ENCODE measurements around the gene GULP1. TPM values are rescaled to one million over a fixed set of nuclear protein-coding genes. Genes with fewer than 3 reads are reported as not detected.
"Not testable (repeated sequence)": the region's sequence is repeated elsewhere in the genome, so short reads cannot be mapped to it uniquely, and the experiment has no call there.

Gene GULP1
- total RNA-seq, 1 donor from 2014 or later = 95.5 TPM

GRCh38 chr2:188534875-188535274 is 243.2 kb downstream of the GULP1 start:
- H3K27me3 ChIP-seq (ENCODE audit: control insufficient read depth, insufficient read depth, low read length) = no peaks in the 10 kb centered on the region
- H3K4me3 ChIP-seq (ENCODE audit: low read depth, low read length) = no peak overlapping the region
- DNase-seq (ENCODE audit: low read depth) = no peak
- H3K36me3 ChIP-seq (ENCODE audit: control insufficient read depth, insufficient read depth, low read length) = peaks cover under 1% of the 10 kb centered on the region
- no peak for TF ChIP-seq CTCF (IDR thresholded peaks at IDR 0.05; ENCODE audit: insufficient read depth, low read length, poor library complexity, severe bottlenecking)

GRCh38 chr2:188551671-188552070 is 260.0 kb downstream of the GULP1 start:
- no peak for DNase-seq (ENCODE audit: low read depth)
- no peak for TF ChIP-seq CTCF (IDR thresholded peaks at IDR 0.05; ENCODE audit: insufficient read depth, low read length, poor library complexity, severe bottlenecking)
- no peaks in the 10 kb centered on the region for H3K36me3 ChIP-seq (ENCODE audit: control insufficient read depth, insufficient read depth, low read length)
- no peaks in the 10 kb centered on the region for H3K27me3 ChIP-seq (ENCODE audit: control insufficient read depth, insufficient read depth, low read length)
- no peak overlapping the region for H3K4me3 ChIP-seq (ENCODE audit: low read depth, low read length)

- H3K36me3 ChIP-seq (ENCODE audit: control insufficient read depth, insufficient read depth, low read length) = no peaks in the 10 kb centered on the region
- no peaks in the 10 kb centered on the region for H3K27me3 ChIP-seq (ENCODE audit: control insufficient read depth, insufficient read depth, low read length)
- DNase-seq (ENCODE audit: low read depth) = no peak
- H3K4me3 ChIP-seq (ENCODE audit: low read depth, low read length) = no peak overlapping the region
- no peak for TF ChIP-seq CTCF (IDR thresholded peaks at IDR 0.05; ENCODE audit: insufficient read depth, low read length, poor library complexity, severe bottlenecking)
Observed at GRCh38 chr2:188557081-188557480, 265.4 kb downstream of the GULP1 start.

GRCh38 chr2:188559455-188559854 is 267.8 kb downstream of the GULP1 start:
- DNase-seq (ENCODE audit: low read depth); H3K36me3 ChIP-seq (ENCODE audit: control insufficient read depth, insufficient read depth, low read length); H3K27me3 ChIP-seq (ENCODE audit: control insufficient read depth, insufficient read depth, low read length); H3K4me3 ChIP-seq (ENCODE audit: low read depth, low read length): not testable (repeated sequence)

DNA sequence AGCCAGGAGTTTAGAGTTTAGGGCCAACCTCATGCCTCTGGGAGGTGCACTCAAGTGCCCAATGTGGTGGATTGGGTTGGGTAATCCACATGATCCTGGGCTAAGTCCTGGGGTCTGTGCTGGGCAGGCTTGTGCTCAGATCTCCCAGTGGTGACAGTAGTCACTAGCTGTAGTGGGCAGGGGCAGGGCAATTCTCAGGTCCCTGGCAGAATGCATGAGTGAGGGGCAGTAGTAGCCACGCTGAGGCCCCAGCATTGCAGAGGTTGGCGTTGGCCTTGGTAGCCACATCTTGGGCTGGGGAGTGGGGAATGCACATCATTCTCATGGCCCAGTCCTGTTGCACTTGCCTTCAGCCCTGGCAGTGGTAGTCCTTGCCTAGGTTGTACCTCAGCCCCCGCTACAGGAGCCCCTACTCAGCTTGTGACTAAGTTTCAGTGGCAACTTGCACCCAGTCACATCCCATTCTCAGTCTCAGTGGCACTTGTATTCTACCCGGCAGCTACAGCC is 269.9 kb downstream of the GULP1 start:
- no peak for TF ChIP-seq CTCF (IDR thresholded peaks at IDR 0.05; ENCODE audit: insufficient read depth, low read length, poor library complexity, severe bottlenecking)
- Histone ChIP-seq H3K27me3 (ENCODE audit: control insufficient read depth, insufficient read depth, low read length) (no peaks in the 10 kb centered on the region), H3K36me3 (ENCODE audit: control insufficient read depth, insufficient read depth, low read length) (no peaks in the 10 kb centered on the region), H3K4me3 (ENCODE audit: low read depth, low read length) (no peak overlapping the region)
- no peak for DNase-seq (ENCODE audit: low read depth)

DNA sequence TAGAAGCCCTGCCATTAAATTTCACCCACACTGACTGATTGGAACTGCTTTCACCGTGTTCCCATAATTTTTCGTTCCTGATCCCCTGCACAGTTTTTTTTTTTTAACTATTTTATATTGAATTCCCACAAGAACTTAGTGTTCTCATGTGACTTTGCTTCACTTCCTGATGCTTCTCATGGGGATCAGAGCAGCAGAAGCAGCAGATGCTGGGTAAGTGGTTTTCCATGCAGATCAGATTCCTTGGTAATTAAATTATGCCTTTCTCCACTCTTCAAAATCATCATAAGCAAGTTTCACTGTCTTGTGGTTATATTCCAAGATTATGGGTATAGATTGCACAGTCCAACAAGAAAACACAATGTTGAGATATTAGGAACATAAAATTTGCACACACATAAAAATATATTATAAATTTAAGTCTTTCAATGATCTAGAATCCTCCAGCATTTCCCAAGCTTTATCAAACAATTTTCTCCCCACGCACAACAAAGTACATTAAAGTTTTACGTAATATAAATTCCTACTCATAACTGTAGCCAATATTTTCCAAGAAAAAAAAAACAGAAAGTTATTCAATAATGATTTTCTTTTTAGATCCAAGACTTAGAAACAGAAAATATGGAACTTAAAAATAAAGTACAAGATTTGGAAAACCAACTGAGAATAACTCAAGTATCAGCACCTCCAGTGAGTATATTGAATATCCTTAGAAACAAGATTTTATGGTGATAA is 277.9 kb downstream of the GULP1 start:
- no peaks in the 10 kb centered on the region for H3K27me3 ChIP-seq (ENCODE audit: control insufficient read depth, insufficient read depth, low read length)
- no peaks in the 10 kb centered on the region for H3K36me3 ChIP-seq (ENCODE audit: control insufficient read depth, insufficient read depth, low read length)
- TF ChIP-seq CTCF (IDR thresholded peaks at IDR 0.05; ENCODE audit: insufficient read depth, low read length, poor library complexity, severe bottlenecking) = no peak
- H3K4me3 ChIP-seq (ENCODE audit: low read depth, low read length) = no peak overlapping the region
- no peak for DNase-seq (ENCODE audit: low read depth)

All from kidney epithelial cell (primary cell).